SK-N-SH treated with all-trans-retinoic acid at 6 μM for 48 hours (cell line): Measurements from ENCODE around the gene APIP.
A peak's percentile ranks its signal among the peaks of the same experiment; 100 is the strongest.

Source experiments
- ATAC-seq: fragments of 200-7000 bp; cut with Tn5 transposase; 3 replicates; pipeline ENCODE4 v1.9.1; 2020; ENCODE audit warnings: mild to moderate bottlenecking, moderate library complexity
- ARNTL ChIP-seq: fragments of 450-650 bp; formaldehyde crosslinking; IDR thresholded peaks from 2 replicates; pipeline ENCODE4 v1.5.0; 2020; ENCODE audit warnings: low read depth, mild to moderate bottlenecking, moderate library complexity, borderline replicate concordance
- BACH2 ChIP-seq: fragments of 250-450 bp; sonication (Bioruptor Pico); IDR thresholded peaks from 2 replicates; pipeline ENCODE4 v1.9.0; 2021; ENCODE audit warnings: mild to moderate bottlenecking, borderline replicate concordance
- CSDC2 ChIP-seq: fragments of 250-450 bp; sonication (Bioruptor Pico); IDR thresholded peaks from 2 replicates; pipeline ENCODE4 v1.5.0; 2020; ENCODE audit warnings: mild to moderate bottlenecking, moderate library complexity
- ESRRG ChIP-seq: fragments of 250-450 bp; sonication (Bioruptor Pico); IDR thresholded peaks from 2 replicates; pipeline ENCODE4 v1.6.1; 2021; ENCODE audit warnings: mild to moderate bottlenecking
- GLIS3 ChIP-seq: fragments of 250-450 bp; sonication (Bioruptor Pico); IDR thresholded peaks from 2 replicates; pipeline ENCODE4 v1.5.0; 2020; ENCODE audit warnings: mild to moderate bottlenecking, moderate library complexity
- ISL1 ChIP-seq: fragments of 250-450 bp; sonication (Bioruptor Pico); IDR thresholded peaks from 2 replicates; pipeline ENCODE4 v2.1.2; 2022; ENCODE audit warnings: mild to moderate bottlenecking, moderate library complexity
- OSR1 ChIP-seq: fragments of 250-450 bp; sonication (Bioruptor Pico); IDR thresholded peaks from 2 replicates; pipeline ENCODE4 v1.8.0; 2022; ENCODE audit warnings: moderate library complexity, mild to moderate bottlenecking, inconsistent platforms
- PPARA ChIP-seq: fragments of 250-450 bp; sonication (Bioruptor Pico); IDR thresholded peaks from 2 replicates; pipeline ENCODE4 v1.5.0; 2020; ENCODE audit warnings: mild to moderate bottlenecking, borderline replicate concordance
- RARB ChIP-seq: fragments of 250-450 bp; sonication (Bioruptor Pico); IDR thresholded peaks from 2 replicates; pipeline ENCODE4 v1.8.0; 2021; ENCODE audit warnings: mild to moderate bottlenecking, moderate library complexity
- SNAI2 ChIP-seq: fragments of 250-450 bp; sonication (Bioruptor Pico); IDR thresholded peaks from 2 replicates; pipeline ENCODE4 v1.5.0; 2020; ENCODE audit warnings: mild to moderate bottlenecking, moderate library complexity
- TCF4 ChIP-seq: fragments of 250-450 bp; sonication (Bioruptor Pico); IDR thresholded peaks from 2 replicates; pipeline ENCODE4 v1.8.0; 2021; ENCODE audit warnings: mild to moderate bottlenecking, moderate library complexity, borderline replicate concordance
- TOX ChIP-seq: fragments of 250-450 bp; sonication (Bioruptor Pico); IDR thresholded peaks from 2 replicates; pipeline ENCODE4 v1.8.0; 2021; ENCODE audit warnings: mild to moderate bottlenecking, moderate library complexity, borderline replicate concordance
- ZC3H10 ChIP-seq: fragments of 250-450 bp; sonication (Bioruptor Pico); IDR thresholded peaks from 2 replicates; pipeline ENCODE4 v1.5.1; 2021; ENCODE audit warnings: mild to moderate bottlenecking, moderate library complexity
- ZFP3 ChIP-seq: fragments of 250-450 bp; sonication (Bioruptor Pico); IDR thresholded peaks from 2 replicates; pipeline ENCODE4 v1.5.0; 2020; ENCODE audit warnings: mild to moderate bottlenecking, moderate library complexity
- ZFP30 ChIP-seq: fragments of 450-650 bp; formaldehyde crosslinking; IDR thresholded peaks from 2 replicates; pipeline ENCODE4 v1.5.0; 2022; ENCODE audit warnings: mild to moderate bottlenecking, moderate library complexity
- ZNF565 ChIP-seq: fragments of 450-650 bp; formaldehyde crosslinking; conservative IDR thresholded peaks from 2 replicates; pipeline ENCODE4 v1.5.0; 2020; ENCODE audit warnings: low read depth, mild to moderate bottlenecking, moderate library complexity
- ZNF70 ChIP-seq: fragments of 450-650 bp; formaldehyde crosslinking; IDR thresholded peaks from 2 replicates; pipeline ENCODE4 v1.5.0; 2020; ENCODE audit warnings: mild to moderate bottlenecking, moderate library complexity
- ZNF8 ChIP-seq: fragments of 450-650 bp; formaldehyde crosslinking; IDR thresholded peaks from 2 replicates; pipeline ENCODE4 v1.5.0; 2020; ENCODE audit warnings: mild to moderate bottlenecking, moderate library complexity
- TF ChIP-seq, protein P1 (sequence below): fragments of 250-450 bp; sonication (Bioruptor Pico); IDR thresholded peaks from 2 replicates; pipeline ENCODE4 v1.5.1; 2021; ENCODE audit warnings: mild to moderate bottlenecking, moderate library complexity
- TF ChIP-seq, protein P2 (sequence below): fragments of 250-450 bp; sonication (Bioruptor Pico); IDR thresholded peaks from 2 replicates; pipeline ENCODE4 v1.5.0; 2020; ENCODE audit warnings: mild to moderate bottlenecking, moderate library complexity
- TF ChIP-seq, protein P3 (sequence below): fragments of 250-450 bp; sonication (Bioruptor Pico); IDR thresholded peaks from 2 replicates; pipeline ENCODE4 v1.8.0; 2020; ENCODE audit warnings: mild to moderate bottlenecking, moderate library complexity, borderline replicate concordance
- TF ChIP-seq, protein P4 (sequence below): fragments of 250-450 bp; sonication (Bioruptor Pico); IDR thresholded peaks from 2 replicates; pipeline ENCODE4 v1.8.0; 2021; ENCODE audit warnings: low read depth, mild to moderate bottlenecking, moderate library complexity, borderline replicate concordance

APIP gene

DNA sequence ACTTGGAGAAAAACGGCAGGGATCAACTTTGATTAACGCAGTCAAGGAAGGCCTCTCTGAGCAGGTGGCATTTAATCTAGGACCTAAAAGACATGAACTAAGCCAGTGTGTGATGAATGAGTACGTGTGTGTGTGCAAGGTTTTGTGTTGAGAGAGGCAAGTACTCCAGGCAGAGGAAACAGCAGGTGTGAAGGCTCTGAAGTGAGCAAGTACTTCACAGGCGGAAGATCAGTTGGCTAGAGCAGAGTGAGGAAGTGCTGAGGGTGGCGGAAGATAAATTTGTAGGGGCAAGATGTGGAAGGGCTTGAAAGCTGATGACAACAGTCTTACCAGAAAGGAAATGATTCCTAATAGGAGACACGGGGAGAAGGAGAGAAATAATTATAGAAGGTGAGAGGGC, 6.8 kb downstream of the APIP start:
- ATAC-seq = no peak
- TF ChIP-seq BACH2 (CRISPR knock-in tag) (no peak), CSDC2 (CRISPR knock-in tag) (no peak), ISL1 (no peak), ZNF70 (CRISPR knock-in tag) (no peak), OSR1 (CRISPR knock-in tag) (no peak), ZC3H10 (CRISPR knock-in tag) (no peak), TCF4 (CRISPR knock-in tag) (no peak), ZFP3 (CRISPR knock-in tag) (no peak), ZFP30 (CRISPR knock-in tag) (no peak), TOX (CRISPR knock-in tag) (no peak), ZNF8 (CRISPR knock-in tag) (no peak)
- TF ChIP-seq, protein P1, sequence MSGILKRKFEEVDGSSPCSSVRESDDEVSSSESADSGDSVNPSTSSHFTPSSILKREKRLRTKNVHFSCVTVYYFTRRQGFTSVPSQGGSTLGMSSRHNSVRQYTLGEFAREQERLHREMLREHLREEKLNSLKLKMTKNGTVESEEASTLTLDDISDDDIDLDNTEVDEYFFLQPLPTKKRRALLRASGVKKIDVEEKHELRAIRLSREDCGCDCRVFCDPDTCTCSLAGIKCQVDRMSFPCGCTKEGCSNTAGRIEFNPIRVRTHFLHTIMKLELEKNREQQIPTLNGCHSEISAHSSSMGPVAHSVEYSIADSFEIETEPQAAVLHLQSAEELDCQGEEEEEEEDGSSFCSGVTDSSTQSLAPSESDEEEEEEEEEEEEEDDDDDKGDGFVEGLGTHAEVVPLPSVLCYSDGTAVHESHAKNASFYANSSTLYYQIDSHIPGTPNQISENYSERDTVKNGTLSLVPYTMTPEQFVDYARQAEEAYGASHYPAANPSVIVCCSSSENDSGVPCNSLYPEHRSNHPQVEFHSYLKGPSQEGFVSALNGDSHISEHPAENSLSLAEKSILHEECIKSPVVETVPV = no peak
- TF ChIP-seq, protein P2, sequence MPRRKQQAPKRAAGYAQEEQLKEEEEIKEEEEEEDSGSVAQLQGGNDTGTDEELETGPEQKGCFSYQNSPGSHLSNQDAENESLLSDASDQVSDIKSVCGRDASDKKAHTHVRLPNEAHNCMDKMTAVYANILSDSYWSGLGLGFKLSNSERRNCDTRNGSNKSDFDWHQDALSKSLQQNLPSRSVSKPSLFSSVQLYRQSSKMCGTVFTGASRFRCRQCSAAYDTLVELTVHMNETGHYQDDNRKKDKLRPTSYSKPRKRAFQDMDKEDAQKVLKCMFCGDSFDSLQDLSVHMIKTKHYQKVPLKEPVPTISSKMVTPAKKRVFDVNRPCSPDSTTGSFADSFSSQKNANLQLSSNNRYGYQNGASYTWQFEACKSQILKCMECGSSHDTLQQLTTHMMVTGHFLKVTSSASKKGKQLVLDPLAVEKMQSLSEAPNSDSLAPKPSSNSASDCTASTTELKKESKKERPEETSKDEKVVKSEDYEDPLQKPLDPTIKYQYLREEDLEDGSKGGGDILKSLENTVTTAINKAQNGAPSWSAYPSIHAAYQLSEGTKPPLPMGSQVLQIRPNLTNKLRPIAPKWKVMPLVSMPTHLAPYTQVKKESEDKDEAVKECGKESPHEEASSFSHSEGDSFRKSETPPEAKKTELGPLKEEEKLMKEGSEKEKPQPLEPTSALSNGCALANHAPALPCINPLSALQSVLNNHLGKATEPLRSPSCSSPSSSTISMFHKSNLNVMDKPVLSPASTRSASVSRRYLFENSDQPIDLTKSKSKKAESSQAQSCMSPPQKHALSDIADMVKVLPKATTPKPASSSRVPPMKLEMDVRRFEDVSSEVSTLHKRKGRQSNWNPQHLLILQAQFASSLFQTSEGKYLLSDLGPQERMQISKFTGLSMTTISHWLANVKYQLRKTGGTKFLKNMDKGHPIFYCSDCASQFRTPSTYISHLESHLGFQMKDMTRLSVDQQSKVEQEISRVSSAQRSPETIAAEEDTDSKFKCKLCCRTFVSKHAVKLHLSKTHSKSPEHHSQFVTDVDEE (CRISPR knock-in tag) = no peak
- TF ChIP-seq, protein P3, sequence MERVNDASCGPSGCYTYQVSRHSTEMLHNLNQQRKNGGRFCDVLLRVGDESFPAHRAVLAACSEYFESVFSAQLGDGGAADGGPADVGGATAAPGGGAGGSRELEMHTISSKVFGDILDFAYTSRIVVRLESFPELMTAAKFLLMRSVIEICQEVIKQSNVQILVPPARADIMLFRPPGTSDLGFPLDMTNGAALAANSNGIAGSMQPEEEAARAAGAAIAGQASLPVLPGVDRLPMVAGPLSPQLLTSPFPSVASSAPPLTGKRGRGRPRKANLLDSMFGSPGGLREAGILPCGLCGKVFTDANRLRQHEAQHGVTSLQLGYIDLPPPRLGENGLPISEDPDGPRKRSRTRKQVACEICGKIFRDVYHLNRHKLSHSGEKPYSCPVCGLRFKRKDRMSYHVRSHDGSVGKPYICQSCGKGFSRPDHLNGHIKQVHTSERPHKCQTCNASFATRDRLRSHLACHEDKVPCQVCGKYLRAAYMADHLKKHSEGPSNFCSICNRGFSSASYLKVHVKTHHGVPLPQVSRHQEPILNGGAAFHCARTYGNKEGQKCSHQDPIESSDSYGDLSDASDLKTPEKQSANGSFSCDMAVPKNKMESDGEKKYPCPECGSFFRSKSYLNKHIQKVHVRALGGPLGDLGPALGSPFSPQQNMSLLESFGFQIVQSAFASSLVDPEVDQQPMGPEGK (CRISPR knock-in tag) = no peak
- TF ChIP-seq, all 23 proteins: peak for 0

DNA sequence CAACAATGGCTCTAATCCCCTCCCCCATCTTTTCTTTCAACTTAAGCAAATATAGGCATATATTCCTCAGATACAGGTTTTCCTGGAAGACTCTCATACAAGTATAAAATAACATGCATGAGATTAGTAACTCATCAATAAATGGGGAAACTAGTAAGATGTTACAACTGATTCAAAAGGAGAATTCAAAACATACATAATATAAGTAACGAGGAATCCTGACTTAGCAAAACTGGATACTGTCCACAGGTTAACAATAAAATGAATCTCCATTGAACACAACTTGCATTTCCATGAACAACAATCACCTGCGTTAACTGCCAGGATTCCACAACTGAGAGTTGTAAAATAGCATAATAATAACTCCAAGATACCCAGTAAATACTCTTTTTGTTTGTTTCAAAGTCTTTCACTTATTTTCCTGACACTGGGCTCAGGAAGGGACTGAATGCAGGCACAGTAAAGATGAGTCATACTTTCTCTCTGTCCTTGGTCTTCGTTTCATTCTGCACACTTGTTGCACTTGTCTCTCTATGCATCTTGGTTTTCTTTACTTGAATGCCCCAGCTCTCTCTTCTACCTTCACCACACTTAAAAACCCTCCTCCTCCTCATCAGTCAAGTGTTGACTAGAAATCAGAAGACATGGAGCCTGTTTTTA, 8.1 kb downstream of the APIP start:
- peak; percentile 25; the same call in 1 of the 3 replicates for ATAC-seq
- TF ChIP-seq ZNF565 (CRISPR knock-in tag) (no peak), GLIS3 (CRISPR knock-in tag) (no peak), BACH2 (CRISPR knock-in tag) (no peak), ZFP30 (CRISPR knock-in tag) (no peak), SNAI2 (CRISPR knock-in tag) (no peak), ZFP3 (CRISPR knock-in tag) (no peak), RARB (CRISPR knock-in tag) (no peak), ESRRG (CRISPR knock-in tag) (no peak), PPARA (CRISPR knock-in tag) (no peak), ZNF70 (CRISPR knock-in tag) (no peak), ZNF8 (CRISPR knock-in tag) (no peak), CSDC2 (CRISPR knock-in tag) (no peak), ARNTL (CRISPR knock-in tag) (no peak)
- TF ChIP-seq, protein P1 = no peak
- TF ChIP-seq, protein P4, sequence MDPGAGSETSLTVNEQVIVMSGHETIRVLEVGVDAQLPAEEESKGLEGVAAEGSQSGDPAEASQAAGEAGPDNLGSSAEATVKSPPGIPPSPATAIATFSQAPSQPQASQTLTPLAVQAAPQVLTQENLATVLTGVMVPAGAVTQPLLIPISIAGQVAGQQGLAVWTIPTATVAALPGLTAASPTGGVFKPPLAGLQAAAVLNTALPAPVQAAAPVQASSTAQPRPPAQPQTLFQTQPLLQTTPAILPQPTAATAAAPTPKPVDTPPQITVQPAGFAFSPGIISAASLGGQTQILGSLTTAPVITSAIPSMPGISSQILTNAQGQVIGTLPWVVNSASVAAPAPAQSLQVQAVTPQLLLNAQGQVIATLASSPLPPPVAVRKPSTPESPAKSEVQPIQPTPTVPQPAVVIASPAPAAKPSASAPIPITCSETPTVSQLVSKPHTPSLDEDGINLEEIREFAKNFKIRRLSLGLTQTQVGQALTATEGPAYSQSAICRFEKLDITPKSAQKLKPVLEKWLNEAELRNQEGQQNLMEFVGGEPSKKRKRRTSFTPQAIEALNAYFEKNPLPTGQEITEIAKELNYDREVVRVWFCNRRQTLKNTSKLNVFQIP (CRISPR knock-in tag) = no peak
- TF ChIP-seq, protein P3 (CRISPR knock-in tag) = no peak
